ES-I3 (cell line): ENCODE results near the gene BTBD16.

ENCODE experiments used
- H3K36me3 ChIP-seq: 2 replicates; pipeline ENCODE4 v1.6.1; 2013; ENCODE audit warnings: mild to moderate bottlenecking, low read length, control low read depth, moderate library complexity; ENCODE audit not compliant: insufficient read depth
- H3K4me1 ChIP-seq: 2 replicates; pipeline ENCODE4 v1.6.1; 2013; ENCODE audit warnings: mild to moderate bottlenecking, control low read depth, low read length; ENCODE audit not compliant: insufficient read depth
- H3K9ac ChIP-seq: 2 replicates; pipeline ENCODE4 v1.6.1; 2013; ENCODE audit warnings: low read depth, mild to moderate bottlenecking, low read length, moderate library complexity
- H3K9me3 ChIP-seq: 2 replicates; pipeline ENCODE4 v1.6.1; 2013; ENCODE audit warnings: mild to moderate bottlenecking, low read length, moderate library complexity; ENCODE audit not compliant: control insufficient read depth, insufficient read depth

The BTBD16 gene

GRCh38 chr10:122290833-122291532 is 19.9 kb downstream of the BTBD16 start:
- Histone ChIP-seq H3K9ac (no peak overlapping the region), H3K36me3 (no peaks in the 10 kb centered on the region), H3K9me3 (no peaks in the 10 kb centered on the region), H3K4me1 (peaks cover 7% of the 10 kb centered on the region)

- H3K9ac ChIP-seq: no peak overlapping the region
- no peaks in the 10 kb centered on the region for H3K36me3 ChIP-seq
- peaks cover 7% of the 10 kb centered on the region for H3K4me1 ChIP-seq
- H3K9me3 ChIP-seq: no peaks in the 10 kb centered on the region
Observed at GRCh38 chr10:122291739-122292138, 20.6 kb downstream of the BTBD16 start.

GRCh38 chr10:122292376-122292775 is 21.3 kb downstream of the BTBD16 start:
- no peak overlapping the region for H3K9ac ChIP-seq
- no peaks in the 10 kb centered on the region for H3K9me3 ChIP-seq
- peaks cover 3% of the 10 kb centered on the region for H3K4me1 ChIP-seq
- no peaks in the 10 kb centered on the region for H3K36me3 ChIP-seq

- Histone ChIP-seq H3K4me1 (no peaks in the 10 kb centered on the region), H3K36me3 (no peaks in the 10 kb centered on the region), H3K9me3 (no peaks in the 10 kb centered on the region), H3K9ac (no peak overlapping the region)
Observed at GRCh38 chr10:122293156-122293960, 22.3 kb downstream of the BTBD16 start.

- Histone ChIP-seq H3K36me3 (no peaks in the 10 kb centered on the region), H3K4me1 (no peaks in the 10 kb centered on the region; the same call in 1 of the 2 replicates), H3K9me3 (no peaks in the 10 kb centered on the region), H3K9ac (no peak overlapping the region)
Observed at GRCh38 chr10:122293961-122294380, 22.9 kb downstream of the BTBD16 start.

GRCh38 chr10:122294511-122295450 is 23.7 kb downstream of the BTBD16 start:
- no peaks in the 10 kb centered on the region for H3K9me3 ChIP-seq
- H3K36me3 ChIP-seq: no peaks in the 10 kb centered on the region
- no peaks in the 10 kb centered on the region; the same call in 1 of the 2 replicates for H3K4me1 ChIP-seq
- H3K9ac ChIP-seq: no peak overlapping the region

GRCh38 chr10:122295451-122295809 is 24.3 kb downstream of the BTBD16 start:
- no peaks in the 10 kb centered on the region for H3K9me3 ChIP-seq
- H3K4me1 ChIP-seq: no peaks in the 10 kb centered on the region; the same call in 1 of the 2 replicates
- no peaks in the 10 kb centered on the region for H3K36me3 ChIP-seq
- no peak overlapping the region for H3K9ac ChIP-seq

- Histone ChIP-seq H3K9me3 (no peaks in the 10 kb centered on the region), H3K9ac (no peak overlapping the region), H3K4me1 (no peaks in the 10 kb centered on the region; the same call in 1 of the 2 replicates), H3K36me3 (no peaks in the 10 kb centered on the region)
Observed at GRCh38 chr10:122296363-122297120, 25.4 kb downstream of the BTBD16 start.

- Histone ChIP-seq H3K4me1 (no peaks in the 10 kb centered on the region; the same call in 1 of the 2 replicates), H3K36me3 (no peaks in the 10 kb centered on the region)
Observed at GRCh38 chr10:122297583-122297982, 26.5 kb downstream of the BTBD16 start.

GRCh38 chr10:122298206-122298597 is 27.1 kb downstream of the BTBD16 start:
- H3K4me1 ChIP-seq: no peaks in the 10 kb centered on the region; the same call in 1 of the 2 replicates
- no peaks in the 10 kb centered on the region for H3K9me3 ChIP-seq
- no peak overlapping the region for H3K9ac ChIP-seq
- no peaks in the 10 kb centered on the region for H3K36me3 ChIP-seq

More at GRCh38 chr10:122297583-122297982, 26.5 kb downstream of the BTBD16 start:
- no peak overlapping the region for H3K9ac ChIP-seq
- H3K9me3 ChIP-seq: no peaks in the 10 kb centered on the region

GRCh38 chr10:122298598-122299301 is 27.7 kb downstream of the BTBD16 start:
- Histone ChIP-seq H3K36me3 (no peaks in the 10 kb centered on the region), H3K4me1 (no peaks in the 10 kb centered on the region; the same call in 1 of the 2 replicates), H3K9ac (no peak overlapping the region), H3K9me3 (no peaks in the 10 kb centered on the region)

GRCh38 chr10:122299423-122300075 is 28.5 kb downstream of the BTBD16 start:
- Histone ChIP-seq H3K36me3 (no peaks in the 10 kb centered on the region), H3K9ac (no peak overlapping the region), H3K9me3 (no peaks in the 10 kb centered on the region), H3K4me1 (no peaks in the 10 kb centered on the region; the same call in 1 of the 2 replicates)
